ENCODE results near the gene PTPRS.

PTPRS gene

GRCh38 chr19:5293612-5294378 is 46.8 kb downstream of the PTPRS start:
- no peak for DNase-seq (ENCODE audit: low spot score in 2 of 2)
- H3K4me3 Mint-ChIP-seq, result peak overlapping the region; percentile 29
- no peak overlapping the region for H3K27ac Mint-ChIP-seq
- H3K4me1 Mint-ChIP-seq, result peaks cover 11% of the 10 kb centered on the region
- no peaks in the 10 kb centered on the region for H3K36me3 Mint-ChIP-seq
- no peak for ATAC-seq
- H3K9me3 Mint-ChIP-seq, result no peaks in the 10 kb centered on the region

- no peak for DNase-seq (ENCODE audit: low spot score in 2 of 2)
- Mint-ChIP-seq H3K27ac (no peak overlapping the region), H3K4me1 (peaks cover 11% of the 10 kb centered on the region), H3K36me3 (no peaks in the 10 kb centered on the region), H3K9me3 (no peaks in the 10 kb centered on the region), H3K4me3 (peak overlapping the region; percentile 45)
- peak; percentile 52 for ATAC-seq
Observed at GRCh38 chr19:5292822-5293611, 47.6 kb downstream of the PTPRS start.

GRCh38 chr19:5292453-5292821 is 48.2 kb downstream of the PTPRS start:
- Mint-ChIP-seq H3K27ac (peak overlapping the region; percentile 18), H3K4me3 (peak overlapping the region; percentile 45), H3K36me3 (no peaks in the 10 kb centered on the region), H3K9me3 (no peaks in the 10 kb centered on the region), H3K4me1 (peaks cover 11% of the 10 kb centered on the region)
- DNase-seq (ENCODE audit: low spot score in 2 of 2), result no peak
- no peak for ATAC-seq

- DNase-seq (ENCODE audit: low spot score in 2 of 2) (no peak), ATAC-seq (no peak)
- Mint-ChIP-seq H3K9me3 (no peaks in the 10 kb centered on the region), H3K36me3 (no peaks in the 10 kb centered on the region), H3K4me1 (peaks cover 17% of the 10 kb centered on the region), H3K4me3 (peak overlapping the region; percentile 45), H3K27ac (peak overlapping the region; percentile 18)
Observed at GRCh38 chr19:5291588-5292193, 48.9 kb downstream of the PTPRS start.

Data from stimulated activated effector memory CD8-positive, alpha-beta T cell treated with anti-CD3 and anti-CD28 coated beads, Interleukin-12 subunit alpha, Interleukin-12 subunit beta, amount 100 ng/mL, for 72 hours (primary cell).